GM19324 (cell line): Measurements from ENCODE around the gene CDHR5.
"Not testable (repeated sequence)": the region's sequence is repeated elsewhere in the genome, so short reads cannot be mapped to it uniquely, and the experiment has no call there.

Source experiments
- ATAC-seq: cut with Tn5 transposase; IDR thresholded peaks from one replicate; pipeline ENCODE4 v1.9.1; 2021; ENCODE audit warnings: mild to moderate bottlenecking, moderate library complexity; ENCODE audit not compliant: unreplicated experiment, low FRiP score

CDHR5 gene

GRCh38 chr11:592918-593317 lies 31.8 kb downstream of the CDHR5 start:
- ATAC-seq: no peak

GRCh38 chr11:592501-592900 lies 32.3 kb downstream of the CDHR5 start:
- ATAC-seq: no peak

- ATAC-seq: no peak
Observed at GRCh38 chr11:590997-591396, 33.8 kb downstream of the CDHR5 start.

- no peak for ATAC-seq
Observed at GRCh38 chr11:589798-590197, 35.0 kb downstream of the CDHR5 start.

- ATAC-seq: no peak
Observed at GRCh38 chr11:587978-588380, 36.8 kb downstream of the CDHR5 start.

GRCh38 chr11:587546-587945 lies 37.2 kb downstream of the CDHR5 start:
- ATAC-seq: no peak

DNA sequence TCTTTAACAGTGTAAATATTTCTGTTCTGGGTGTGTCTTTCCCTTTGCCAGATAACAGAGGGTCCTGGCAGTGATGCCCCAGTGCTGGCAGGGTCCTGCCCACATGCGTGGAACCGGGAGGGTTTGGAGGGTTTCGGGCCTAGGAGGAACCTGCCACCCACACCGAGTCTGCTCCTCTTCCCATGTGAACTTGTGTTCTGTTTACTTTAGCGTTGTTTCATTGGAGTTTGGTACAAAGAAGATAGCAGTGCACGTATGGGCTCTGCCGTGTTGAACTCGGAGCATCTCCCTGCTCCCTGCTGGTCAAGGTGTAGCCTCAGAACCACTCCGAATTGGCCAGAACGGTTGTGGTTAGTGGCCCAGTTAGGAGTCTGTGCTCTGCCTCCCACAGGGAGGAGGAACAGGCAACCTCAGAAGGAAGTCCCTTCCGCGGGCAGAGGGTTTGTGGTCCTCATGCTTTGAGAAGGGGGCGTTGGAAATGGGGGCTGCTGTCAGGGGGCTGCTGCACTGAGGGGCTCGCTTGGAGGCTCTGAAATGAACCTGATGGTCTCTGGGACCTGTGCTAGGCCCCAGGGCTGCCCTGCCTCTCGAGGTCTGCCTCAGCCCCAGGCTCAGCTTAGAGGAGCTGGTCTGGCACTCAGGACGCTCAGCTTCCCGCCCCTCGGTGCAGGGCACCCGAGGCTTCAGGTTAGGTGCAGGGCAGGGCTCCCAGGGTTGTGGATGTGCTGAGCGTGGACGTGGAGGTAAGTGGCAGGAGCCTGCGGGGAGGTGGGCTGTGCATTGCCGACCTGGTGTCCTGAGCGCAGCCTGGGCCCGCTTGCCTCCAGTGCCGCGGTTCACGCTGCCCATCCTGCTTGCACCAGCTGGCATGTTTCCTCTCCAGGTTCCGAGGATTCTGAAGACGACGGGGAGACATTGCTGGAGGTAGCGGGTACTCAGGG lies 38.1 kb downstream of the CDHR5 start:
- no peak for ATAC-seq

- ATAC-seq: no peak
Observed at GRCh38 chr11:584287-584686, 40.5 kb downstream of the CDHR5 start.

- no peak for ATAC-seq
Observed at GRCh38 chr11:581752-582151, 43.0 kb downstream of the CDHR5 start.

GRCh38 chr11:581342-581741 lies 43.4 kb downstream of the CDHR5 start:
- no peak for ATAC-seq

DNA sequence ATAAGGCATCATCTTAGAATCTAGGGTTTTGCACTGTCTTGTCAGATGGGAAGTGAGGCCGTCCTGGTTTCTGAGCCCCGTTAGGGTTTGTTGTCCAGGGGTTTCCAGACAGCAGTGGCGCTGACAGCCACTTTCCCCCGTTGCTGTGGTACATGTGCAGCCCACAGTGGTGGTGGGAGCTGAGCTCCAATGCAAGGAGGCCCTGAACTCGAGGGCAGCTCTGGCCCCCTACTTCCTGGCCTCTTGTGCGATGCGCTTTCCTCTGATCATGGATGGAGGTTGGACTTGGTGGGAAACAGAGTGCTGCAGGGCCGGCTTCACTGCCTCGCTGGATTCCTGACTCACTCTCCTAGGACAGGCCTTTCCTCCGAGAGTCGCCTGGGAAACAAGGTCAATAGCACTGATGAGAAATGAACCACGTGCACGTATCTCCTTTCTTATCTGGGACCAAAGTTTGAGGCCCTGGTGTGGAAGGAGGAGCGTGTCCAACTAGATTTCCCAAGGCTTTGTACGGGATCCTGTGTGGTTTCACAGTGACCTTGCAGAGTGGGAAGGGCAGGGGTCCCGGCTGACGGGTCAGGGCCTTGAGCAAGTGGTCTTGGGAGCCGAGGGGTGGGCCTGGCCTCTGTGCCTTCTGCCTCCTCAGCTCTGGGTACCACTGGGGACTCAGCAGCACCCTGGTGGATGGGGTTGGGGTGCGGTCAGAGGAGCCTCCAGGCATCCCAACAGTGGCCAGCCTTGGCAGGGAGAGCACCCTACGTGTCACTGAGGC lies 44.7 kb downstream of the CDHR5 start:
- ATAC-seq: no peak

DNA sequence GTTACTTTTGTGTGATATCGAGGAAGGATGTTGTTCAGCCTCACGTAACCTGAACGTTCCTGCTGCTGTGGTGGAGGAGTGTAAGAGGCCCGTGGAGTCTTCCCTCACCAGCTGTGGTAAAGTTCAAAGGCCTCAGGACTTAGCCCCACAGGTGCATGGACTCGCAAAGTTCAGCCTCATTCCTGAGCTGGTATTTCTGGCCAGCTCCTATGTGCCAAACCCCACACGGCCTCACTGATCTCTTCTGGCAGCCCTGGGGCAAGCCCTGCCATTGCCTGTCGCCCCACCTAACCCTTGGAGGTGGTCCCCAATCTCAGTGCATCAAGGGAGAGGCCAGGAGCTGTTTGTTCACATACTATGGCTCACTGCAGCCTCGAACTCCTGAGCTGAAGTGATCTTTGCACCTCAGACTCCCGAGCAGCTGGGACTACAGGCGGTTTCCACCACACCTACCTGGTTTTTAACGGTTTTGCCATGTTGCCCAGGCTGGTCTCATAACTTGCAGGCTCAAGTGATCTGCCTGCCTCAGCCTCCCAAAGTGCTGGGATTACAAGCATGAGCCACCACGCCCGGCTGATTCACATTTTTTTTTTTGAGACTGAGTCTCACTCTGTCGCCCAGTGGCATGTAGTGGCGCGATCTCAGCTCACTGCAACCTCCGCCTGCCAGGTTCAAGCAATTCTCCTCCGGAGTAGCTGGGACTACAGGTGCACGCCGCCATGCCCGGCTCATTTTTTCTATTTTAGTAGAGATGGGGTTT lies 46.3 kb downstream of the CDHR5 start:
- no peak for ATAC-seq

- ATAC-seq: no peak
Observed at GRCh38 chr11:577611-577894, 47.2 kb downstream of the CDHR5 start.

DNA sequence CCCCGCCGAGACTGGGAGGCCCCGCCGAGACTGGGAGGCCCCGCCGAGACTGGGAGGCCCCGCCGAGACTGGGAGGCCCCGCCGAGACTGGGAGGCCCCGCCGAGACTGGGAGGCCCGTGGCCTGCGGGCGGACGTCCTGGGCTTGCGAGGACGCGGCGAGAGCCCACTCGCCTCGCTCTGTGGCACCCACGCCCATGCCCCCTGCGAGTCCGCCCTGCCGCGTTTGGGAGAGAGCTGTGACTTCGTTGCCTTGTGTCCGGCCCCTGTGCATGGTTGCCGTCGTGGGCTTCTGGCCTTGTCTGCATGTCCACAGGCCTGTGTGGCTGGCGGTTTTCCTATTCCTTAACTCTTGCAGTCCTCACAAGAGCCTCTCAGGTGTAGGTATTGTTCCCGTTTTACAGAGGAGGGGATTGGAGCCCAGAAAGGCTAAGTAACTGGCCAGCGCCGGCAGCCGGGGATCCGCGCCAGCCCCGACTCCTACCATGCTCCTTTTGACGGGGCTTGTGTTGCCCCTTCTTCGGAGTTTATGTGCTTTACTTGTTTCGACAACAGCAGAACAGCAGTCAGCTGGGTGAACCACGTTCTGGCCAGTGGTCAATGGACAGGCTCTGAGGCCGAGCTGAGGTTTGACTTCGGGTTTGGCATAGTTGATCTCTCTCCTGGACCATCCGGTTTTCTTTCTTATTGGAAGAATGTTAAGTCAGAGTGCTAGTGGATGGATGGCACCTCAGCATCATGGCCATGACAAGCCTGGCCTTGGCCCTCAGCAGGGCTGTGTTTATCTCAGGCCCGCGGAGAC lies 47.7 kb downstream of the CDHR5 start:
- ATAC-seq: no peak

DNA sequence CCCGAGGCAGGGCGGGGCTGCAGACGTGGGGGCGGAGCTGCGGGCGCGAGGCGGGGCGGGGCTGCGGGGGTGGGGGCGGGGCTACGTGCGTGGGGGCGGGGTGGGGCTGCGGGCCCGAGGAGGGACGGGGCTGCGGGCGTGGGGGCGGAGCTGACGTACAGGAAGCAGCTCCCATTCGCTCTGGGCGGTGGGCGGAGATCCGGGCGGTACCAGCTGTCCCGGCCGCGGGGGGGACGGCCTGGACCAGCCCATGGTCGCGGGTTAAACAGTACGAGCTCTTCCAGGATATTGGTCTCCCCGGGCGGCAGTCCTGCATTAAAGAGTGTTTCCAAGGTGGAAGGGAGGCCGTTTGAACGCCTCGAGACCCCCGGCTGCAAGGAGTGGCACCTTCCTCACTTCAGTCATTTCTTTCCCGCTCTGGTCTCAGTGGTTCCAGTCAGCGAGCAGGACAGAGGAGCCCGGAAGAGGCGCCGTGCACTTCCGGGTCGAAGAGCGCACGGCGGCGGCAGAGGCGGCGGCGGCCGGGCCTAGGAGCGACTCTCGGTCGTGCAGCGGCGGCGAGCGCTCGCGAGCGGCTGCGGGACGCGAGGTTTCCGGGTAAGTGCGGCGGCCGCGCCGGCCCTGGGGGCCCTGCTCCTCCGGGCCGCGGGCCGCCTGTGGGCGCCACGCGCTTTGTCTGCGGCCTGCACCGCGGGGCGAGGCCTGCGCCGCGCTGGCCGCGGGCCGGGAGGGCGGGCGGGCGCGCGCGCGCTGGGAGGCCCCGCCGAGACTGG lies 48.6 kb downstream of the CDHR5 start, which contains the start of gene PHRF1:
Gene PHRF1, plus strand, starts transcription at position 475 of the 773 bp plus-strand sequence. CDS start 5,043 bp downstream, outside the sequence.
- peak; percentile 94 for ATAC-seq

GRCh38 chr11:575313-575995 lies 49.3 kb downstream of the CDHR5 start:
- ATAC-seq: peak; percentile 39

DNA sequence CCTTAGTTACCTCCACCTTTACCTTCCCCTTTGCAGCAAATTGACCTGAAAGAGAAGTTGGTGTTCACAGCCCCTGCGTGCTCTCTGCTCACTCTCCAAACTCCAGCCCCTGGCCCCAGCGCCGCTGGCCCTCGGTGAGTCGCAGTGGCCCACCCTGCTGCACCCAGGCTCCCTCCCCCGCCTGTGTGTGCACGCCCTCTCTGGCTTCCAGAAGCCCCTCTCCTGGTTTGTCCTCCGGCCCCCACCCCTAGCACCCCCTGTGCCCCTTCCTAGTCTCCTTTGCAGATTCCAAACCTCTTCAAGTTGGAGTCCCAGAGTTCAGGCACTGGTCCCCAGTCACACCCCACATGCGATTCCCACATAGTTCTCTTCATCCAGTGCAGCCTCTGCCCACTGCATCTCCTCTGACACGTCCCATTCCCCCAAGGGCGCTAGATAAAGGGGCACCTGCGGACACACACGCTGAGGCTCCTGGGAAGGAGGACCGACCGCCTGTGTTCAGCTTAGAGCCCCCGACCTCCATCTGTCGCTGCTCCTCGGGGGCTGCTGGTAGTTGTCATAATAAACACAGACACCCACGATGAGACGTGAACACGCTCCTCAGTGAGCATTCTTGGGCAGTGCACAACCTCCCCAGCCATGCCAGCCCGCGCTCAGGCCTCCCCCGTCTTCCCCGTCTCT lies 50.0 kb downstream of the CDHR5 start:
- no peak for ATAC-seq

GRCh38 chr11:574031-574570 lies 50.7 kb downstream of the CDHR5 start:
- not testable (repeated sequence) for ATAC-seq
